Activated CD4-positive, alpha-beta memory T cell treated with anti-CD3 and anti-CD28 coated beads, Interleukin-2, amount 10 ng/mL, durations not matched to agents 7 days and 5 days (primary cell): Measurements from ENCODE around the gene CEACAM16. TPM values are rescaled to one million over a fixed set of nuclear protein-coding genes. Genes with fewer than 3 reads are reported as not detected.

ENCODE experiments used
- CTCF ChIA-PET: fragments of 350-600 bp; sonication (Branson Sonifier 250); formaldehyde crosslinking; loops from one replicate; lab custom pipeline; 2021; ENCODE audit warnings: antibody characterized with exemption, inconsistent platforms; lab: Charles Lee
- POLR2A ChIA-PET: fragments of 350-600 bp; sonication (Branson Sonifier 250); formaldehyde crosslinking; loops from one replicate; lab custom pipeline; 2021; ENCODE audit warnings: antibody characterized with exemption; lab: Charles Lee
- DNase-seq: peaks from one replicate; pipeline ENCODE4 v3.0.0-alpha.2; 2020
- H3K27ac Mint-ChIP-seq: one replicate; pipeline ENCODE4 v1.8.0; 2021; ENCODE audit warnings: mild to moderate bottlenecking, mixed read lengths
- H3K27me3 Mint-ChIP-seq: one replicate; pipeline ENCODE4 v1.8.0; 2021; ENCODE audit warnings: mixed read lengths
- H3K36me3 Mint-ChIP-seq: one replicate; pipeline ENCODE4 v1.8.0; 2021; ENCODE audit warnings: low read depth, mixed read lengths
- H3K4me1 Mint-ChIP-seq: one replicate; pipeline ENCODE4 v1.8.0; 2021; ENCODE audit warnings: mixed read lengths
- H3K4me3 Mint-ChIP-seq: one replicate; pipeline ENCODE4 v1.8.0; 2021; ENCODE audit warnings: mild to moderate bottlenecking, mixed read lengths
- H3K9me3 Mint-ChIP-seq: one replicate; pipeline ENCODE4 v1.8.0; 2021; ENCODE audit warnings: mixed read lengths
- total RNA-seq, 2 experiments: library from RNA; stranded (reverse); gene quantifications; one replicate each; pipeline ENCODE4 v1.2.3, GENCODE V29; 2021

Gene CEACAM16
- total RNA-seq, 2 experiments from 2014 or later, result not detected

- Mint-ChIP-seq H3K4me3 (no peak overlapping the region), H3K27ac (no peak overlapping the region), H3K4me1 (peaks cover 42% of the 10 kb centered on the region), H3K36me3 (no peaks in the 10 kb centered on the region), H3K9me3 (no peaks in the 10 kb centered on the region), H3K27me3 (no peaks in the 10 kb centered on the region)
- ChIA-PET POLR2A (interaction anchor here (1.2 to 1.7 kb wide), 3 partner anchors 11 to 17 kb away, joined by 3 to 4 read pairs (median 3); no protein-coding TSS in a partner anchor), CTCF (interaction anchor here (1.2 to 1.9 kb wide), 3 partner anchors 15 to 32 kb away, joined by 4 to 7 read pairs (median 5); no protein-coding TSS in a partner anchor)
- no peak for DNase-seq
Measured at GRCh38 chr19:44738603-44739558, 39.9 kb downstream of the CEACAM16 start.

GRCh38 chr19:44740351-44740824, 41.4 kb downstream of the CEACAM16 start:
- ChIA-PET POLR2A (no interaction called here), CTCF (interaction anchor here (0.5 to 1.4 kb wide), 3 partner anchors 17 to 30 kb away, joined by 3 to 7 read pairs (median 3); no protein-coding TSS in a partner anchor)
- Mint-ChIP-seq H3K4me1 (peaks cover 35% of the 10 kb centered on the region), H3K36me3 (no peaks in the 10 kb centered on the region), H3K4me3 (no peak overlapping the region), H3K27me3 (no peaks in the 10 kb centered on the region), H3K27ac (no peak overlapping the region), H3K9me3 (no peaks in the 10 kb centered on the region)
- DNase-seq, result no peak

GRCh38 chr19:44741258-44741731, 42.3 kb downstream of the CEACAM16 start:
- H3K9me3 Mint-ChIP-seq, result no peaks in the 10 kb centered on the region
- POLR2A ChIA-PET, result no interaction called here
- no peak for DNase-seq
- CTCF ChIA-PET, result interaction anchor here (3.8 kb wide), 1 partner anchor 29 kb away, joined by 23 read pairs; no protein-coding TSS in a partner anchor
- peaks cover 2% of the 10 kb centered on the region for H3K27me3 Mint-ChIP-seq
- H3K4me3 Mint-ChIP-seq, result no peak overlapping the region
- H3K27ac Mint-ChIP-seq, result no peak overlapping the region
- H3K36me3 Mint-ChIP-seq, result no peaks in the 10 kb centered on the region
- peaks cover 42% of the 10 kb centered on the region for H3K4me1 Mint-ChIP-seq

- DNase-seq, result peak; percentile 35
- POLR2A ChIA-PET, result interaction anchor here (1.5 kb wide), 1 partner anchor 18 kb away, joined by 4 read pairs; no protein-coding TSS in a partner anchor
- H3K4me1 Mint-ChIP-seq, result peaks cover 47% of the 10 kb centered on the region
- CTCF ChIA-PET, result interaction anchor here (0.6 to 3.8 kb wide), 2 partner anchors 29 to 568 kb away, joined by 3 to 23 read pairs; no protein-coding TSS in a partner anchor
- H3K36me3 Mint-ChIP-seq, result no peaks in the 10 kb centered on the region
- peaks cover 4% of the 10 kb centered on the region for H3K27me3 Mint-ChIP-seq
- peak overlapping the region; percentile 16 for H3K27ac Mint-ChIP-seq
- no peak overlapping the region for H3K4me3 Mint-ChIP-seq
- no peaks in the 10 kb centered on the region for H3K9me3 Mint-ChIP-seq
Measured at GRCh38 chr19:44741841-44742329, 42.9 kb downstream of the CEACAM16 start.

- no peak for DNase-seq
- H3K27ac Mint-ChIP-seq, result no peak overlapping the region
- no peaks in the 10 kb centered on the region for H3K9me3 Mint-ChIP-seq
- no peaks in the 10 kb centered on the region for H3K36me3 Mint-ChIP-seq
- peaks cover 47% of the 10 kb centered on the region for H3K4me1 Mint-ChIP-seq
- peaks cover 4% of the 10 kb centered on the region for H3K27me3 Mint-ChIP-seq
- ChIA-PET POLR2A (interaction anchor here (1.5 kb wide), 1 partner anchor 18 kb away, joined by 4 read pairs; no protein-coding TSS in a partner anchor), CTCF (interaction anchor here (0.6 to 3.8 kb wide), 4 partner anchors 17 to 568 kb away, joined by 3 to 23 read pairs (median 10); no protein-coding TSS in a partner anchor)
- no peak overlapping the region for H3K4me3 Mint-ChIP-seq
Measured at GRCh38 chr19:44742330-44743061, 43.5 kb downstream of the CEACAM16 start.

GRCh38 chr19:44744871-44745332, 46.0 kb downstream of the CEACAM16 start:
- ChIA-PET POLR2A (no interaction called here), CTCF (interaction anchor here (1.1 to 3.8 kb wide), 4 partner anchors 20 to 30 kb away, joined by 3 to 23 read pairs (median 10); no protein-coding TSS in a partner anchor)
- Mint-ChIP-seq H3K27ac (no peak overlapping the region), H3K36me3 (peaks cover 8% of the 10 kb centered on the region), H3K9me3 (no peaks in the 10 kb centered on the region), H3K4me3 (no peak overlapping the region), H3K4me1 (peaks cover 50% of the 10 kb centered on the region), H3K27me3 (peaks cover 4% of the 10 kb centered on the region)
- DNase-seq, result no peak

GRCh38 chr19:44745341-44745831, 46.4 kb downstream of the CEACAM16 start:
- CTCF ChIA-PET, result interaction anchor here (1.1 to 3.5 kb wide), 2 partner anchors 20 to 22 kb away, joined by 3 to 17 read pairs; no protein-coding TSS in a partner anchor
- Mint-ChIP-seq H3K9me3 (no peaks in the 10 kb centered on the region), H3K36me3 (peaks cover 13% of the 10 kb centered on the region), H3K4me1 (peaks cover 52% of the 10 kb centered on the region), H3K27ac (peak overlapping the region; percentile 28), H3K27me3 (peaks cover 4% of the 10 kb centered on the region), H3K4me3 (no peak overlapping the region)
- POLR2A ChIA-PET, result no interaction called here
- no peak for DNase-seq

- peaks cover 20% of the 10 kb centered on the region for H3K36me3 Mint-ChIP-seq
- ChIA-PET CTCF (interaction anchor here (3.5 kb wide), 1 partner anchor 23 kb away, joined by 17 read pairs; no protein-coding TSS in a partner anchor), POLR2A (interaction anchor here (1.5 kb wide), 1 partner anchor 10 kb away, joined by 4 read pairs; no protein-coding TSS in a partner anchor)
- DNase-seq, result no peak
- H3K27ac Mint-ChIP-seq, result peak overlapping the region; percentile 52
- H3K4me3 Mint-ChIP-seq, result peak overlapping the region; percentile 47
- peaks cover 58% of the 10 kb centered on the region for H3K4me1 Mint-ChIP-seq
- peaks cover 4% of the 10 kb centered on the region for H3K27me3 Mint-ChIP-seq
- H3K9me3 Mint-ChIP-seq, result no peaks in the 10 kb centered on the region
Measured at GRCh38 chr19:44745887-44746600, 47.1 kb downstream of the CEACAM16 start.

- ChIA-PET POLR2A (interaction anchor here (1.5 kb wide), 1 partner anchor 9 kb away, joined by 4 read pairs; no protein-coding TSS in a partner anchor), CTCF (no interaction called here)
- H3K36me3 Mint-ChIP-seq, result peaks cover 25% of the 10 kb centered on the region
Measured at GRCh38 chr19:44746616-44746945, 47.6 kb downstream of the CEACAM16 start.

GRCh38 chr19:44746946-44747738, 48.2 kb downstream of the CEACAM16 start:
- Mint-ChIP-seq H3K9me3 (no peaks in the 10 kb centered on the region), H3K36me3 (peaks cover 31% of the 10 kb centered on the region), H3K4me3 (peak overlapping the region; percentile 83), H3K4me1 (peaks cover 59% of the 10 kb centered on the region), H3K27ac (peak overlapping the region; percentile 93), H3K27me3 (peaks cover 4% of the 10 kb centered on the region)
- CTCF ChIA-PET, result interaction anchor here (0.7 kb wide), 1 partner anchor 23 kb away, joined by 3 read pairs; no protein-coding TSS in a partner anchor
- DNase-seq, result peak; percentile 92
- POLR2A ChIA-PET, result interaction anchor here (1.5 kb wide), 1 partner anchor 9 kb away, joined by 4 read pairs; no protein-coding TSS in a partner anchor

More at GRCh38 chr19:44746616-44746945, 47.6 kb downstream of the CEACAM16 start:
- peaks cover 4% of the 10 kb centered on the region for H3K27me3 Mint-ChIP-seq
- H3K4me3 Mint-ChIP-seq, result peak overlapping the region; percentile 83
- DNase-seq, result no peak
- peak overlapping the region; percentile 58 for H3K27ac Mint-ChIP-seq
- H3K9me3 Mint-ChIP-seq, result no peaks in the 10 kb centered on the region
- H3K4me1 Mint-ChIP-seq, result peaks cover 59% of the 10 kb centered on the region
